IPS DF 6.9 (cell line): Measurements from ENCODE around the gene COQ5.

Experiments used
- DNase-seq: peaks from one replicate; pipeline ENCODE4 v3.0.0-alpha.2; 2013; ENCODE audit warnings: low read depth, low spot score
- H3K27ac ChIP-seq: one replicate; pipeline ENCODE4 v1.5.1; 2013; ENCODE audit warnings: low read length, control low read depth
- H3K27me3 ChIP-seq: 2 replicates; pipeline ENCODE4 v1.6.1; 2013; ENCODE audit warnings: mild to moderate bottlenecking, low read length; ENCODE audit not compliant: control insufficient read depth, insufficient read depth
- H3K36me3 ChIP-seq: 2 replicates; pipeline ENCODE4 v1.6.1; 2013; ENCODE audit warnings: low read length; ENCODE audit not compliant: control insufficient read depth, insufficient read depth
- H3K4me1 ChIP-seq: 2 replicates; pipeline ENCODE4 v1.6.1; 2013; ENCODE audit warnings: low read length; ENCODE audit not compliant: control insufficient read depth, insufficient read depth
- H3K4me3 ChIP-seq: 2 replicates; pipeline ENCODE4 v1.5.1; 2013; ENCODE audit warnings: mild to moderate bottlenecking, low read length
- H3K9me3 ChIP-seq: 2 replicates; pipeline ENCODE4 v1.6.1; 2013; ENCODE audit warnings: low read length, inconsistent platforms; ENCODE audit not compliant: control insufficient read depth, insufficient read depth
- WGBS: extraction: QIAGEN DNeasy Blood & Tissue Kit; methylation state at CpG from one replicate; pipeline ENCODE4 v1.1.7; 2013; ENCODE audit warnings: mixed read lengths, missing lambda C conversion rate; ENCODE audit not compliant: insufficient read length, insufficient coverage; 5-methylcytosine and 5-hydroxymethylcytosine counted together

Gene COQ5

DNA sequence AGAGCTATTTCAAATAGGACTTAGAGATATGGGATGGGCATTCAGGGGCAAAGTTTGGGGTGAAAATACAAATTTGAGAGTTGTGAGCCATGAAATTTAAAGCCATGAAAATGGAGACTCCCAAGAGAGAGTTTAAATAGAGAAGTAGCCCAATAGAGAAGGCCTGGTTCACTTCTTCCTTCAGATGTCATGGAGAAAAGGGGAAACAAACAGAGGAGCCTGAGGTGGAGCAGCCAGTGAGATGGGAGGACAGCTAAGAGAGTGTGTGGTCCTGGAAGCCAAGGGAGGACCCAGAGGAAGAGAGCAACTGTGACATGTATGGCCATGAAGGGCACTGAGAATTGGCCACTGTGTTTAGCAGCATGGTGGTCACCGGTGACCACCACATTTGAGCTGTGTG, 45.3 kb downstream of the COQ5 start:
- Histone ChIP-seq H3K27me3 (no peaks in the 10 kb centered on the region), H3K36me3 (no peaks in the 10 kb centered on the region), H3K9me3 (no peaks in the 10 kb centered on the region), H3K4me3 (no peak overlapping the region), H3K27ac (no peak overlapping the region), H3K4me1 (no peaks in the 10 kb centered on the region)
- no peak for DNase-seq
- no CpG with 5 or more reads among the region's 1 CpG for WGBS

DNA sequence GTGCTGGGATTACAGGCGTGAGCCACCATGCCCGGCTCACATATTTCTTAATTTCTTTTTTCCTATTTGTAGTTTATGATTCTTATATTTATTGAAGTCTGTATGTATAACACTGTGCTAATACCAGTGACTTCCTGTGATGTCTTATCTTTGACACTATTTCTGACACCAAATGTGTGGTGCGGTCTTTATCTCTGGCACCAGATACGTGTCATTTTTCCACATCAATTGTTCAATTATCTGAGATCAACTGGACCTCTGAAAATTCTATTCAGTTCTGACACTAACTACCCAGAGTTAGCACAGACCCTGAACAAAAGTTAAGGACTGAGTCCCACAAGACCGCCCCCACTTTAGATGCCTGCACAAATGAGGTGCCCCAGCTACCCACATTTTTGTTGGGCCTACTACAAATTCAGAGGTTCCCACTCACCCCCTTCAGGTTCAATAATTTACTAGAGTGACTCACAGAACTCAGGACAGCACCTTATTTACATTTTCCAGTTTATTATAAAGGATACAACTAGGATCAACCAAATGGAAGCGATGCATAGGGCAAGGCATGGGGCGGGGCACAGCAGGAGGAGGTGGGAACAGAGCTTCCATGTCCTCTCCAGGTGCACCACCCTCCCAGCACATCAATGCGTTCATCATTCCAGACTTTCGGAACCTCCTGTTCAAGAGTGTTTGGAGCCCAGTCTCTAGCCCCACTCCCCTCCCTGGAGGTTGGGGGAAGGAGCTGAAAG, 47.8 kb downstream of the COQ5 start:
- H3K4me1 ChIP-seq = no peaks in the 10 kb centered on the region
- no peak overlapping the region for H3K4me3 ChIP-seq
- no CpG with 5 or more reads among the region's 9 CpGs for WGBS
- H3K27me3 ChIP-seq = no peaks in the 10 kb centered on the region
- DNase-seq = no peak
- H3K36me3 ChIP-seq = no peaks in the 10 kb centered on the region
- no peak overlapping the region for H3K27ac ChIP-seq
- H3K9me3 ChIP-seq = no peaks in the 10 kb centered on the region

DNA sequence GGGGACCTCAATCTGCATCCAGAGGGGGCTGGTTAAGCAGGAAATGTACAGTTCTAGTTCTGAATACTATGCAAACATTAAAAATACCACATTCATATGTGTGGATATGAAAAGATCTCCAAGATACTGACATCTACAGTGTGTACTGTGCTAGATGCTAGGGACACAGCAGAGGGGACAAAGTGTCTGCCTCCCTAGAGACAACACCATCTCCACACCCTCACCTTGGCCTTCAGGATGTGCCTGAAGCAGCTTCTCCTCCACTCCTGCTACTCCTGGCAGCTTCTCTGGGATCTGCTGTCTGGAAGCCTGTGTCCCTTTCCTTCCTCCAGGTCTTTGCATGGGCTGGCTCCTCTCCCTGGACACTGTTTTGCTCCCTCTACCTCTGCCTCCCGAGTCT, 48.7 kb downstream of the COQ5 start:
- no peaks in the 10 kb centered on the region for H3K4me1 ChIP-seq
- DNase-seq = no peak
- H3K9me3 ChIP-seq = no peaks in the 10 kb centered on the region
- no peak overlapping the region for H3K27ac ChIP-seq
- H3K27me3 ChIP-seq = no peaks in the 10 kb centered on the region
- no CpG with 5 or more reads among the region's 1 CpG for WGBS
- H3K36me3 ChIP-seq = no peaks in the 10 kb centered on the region
- H3K4me3 ChIP-seq = no peak overlapping the region

DNA sequence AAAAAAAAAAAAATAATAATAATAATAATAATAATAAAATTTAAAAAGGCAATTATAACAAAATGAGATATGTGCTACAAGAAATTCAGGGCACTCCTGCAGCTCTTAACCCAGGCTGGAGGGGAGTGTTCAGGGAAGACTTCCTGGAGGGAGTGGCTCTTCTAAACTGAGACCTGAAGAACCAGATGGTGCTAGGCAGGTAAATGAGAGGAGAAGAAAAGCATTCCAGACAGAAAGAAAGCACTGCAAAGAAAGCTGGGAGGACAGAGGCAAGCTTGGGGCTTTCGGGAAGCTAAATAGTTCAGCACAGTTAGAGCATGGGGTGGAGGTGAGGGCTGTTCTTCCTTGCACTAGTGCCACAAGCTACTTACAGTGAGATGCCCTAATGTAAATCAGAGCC, 49.5 kb downstream of the COQ5 start:
- no peak overlapping the region for H3K4me3 ChIP-seq
- no peaks in the 10 kb centered on the region for H3K36me3 ChIP-seq
- H3K27me3 ChIP-seq = no peaks in the 10 kb centered on the region
- no peaks in the 10 kb centered on the region for H3K4me1 ChIP-seq
- H3K9me3 ChIP-seq = no peaks in the 10 kb centered on the region
- no CpG with 5 or more reads among the region's 1 CpG for WGBS
- DNase-seq = no peak
- H3K27ac ChIP-seq = no peak overlapping the region

DNA sequence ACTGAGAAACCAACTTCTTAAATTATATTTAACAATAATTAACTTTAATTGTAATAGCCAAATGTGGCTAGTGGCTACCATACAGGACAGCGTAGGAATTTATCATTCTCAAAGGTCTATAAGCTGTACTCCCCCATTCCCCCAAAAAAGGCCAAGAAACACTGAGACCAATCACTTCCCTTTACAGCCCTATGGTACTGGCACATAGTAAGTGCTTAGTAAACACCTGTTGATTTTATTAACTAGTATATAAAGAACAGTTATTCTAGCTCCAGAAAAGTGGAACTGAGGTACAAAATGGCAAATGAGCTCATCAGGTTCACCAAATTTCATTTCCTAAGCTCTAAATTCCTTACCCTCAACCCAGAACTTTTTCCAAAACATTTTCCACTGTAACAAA, 53.3 kb downstream of the COQ5 start:
- H3K36me3 ChIP-seq = no peaks in the 10 kb centered on the region
- no peak overlapping the region for H3K27ac ChIP-seq
- H3K4me1 ChIP-seq = no peaks in the 10 kb centered on the region
- no peak overlapping the region for H3K4me3 ChIP-seq
- no peaks in the 10 kb centered on the region for H3K27me3 ChIP-seq
- no peaks in the 10 kb centered on the region for H3K9me3 ChIP-seq
- no CpG with 5 or more reads among the region's 1 CpG for WGBS
- no peak for DNase-seq

DNA sequence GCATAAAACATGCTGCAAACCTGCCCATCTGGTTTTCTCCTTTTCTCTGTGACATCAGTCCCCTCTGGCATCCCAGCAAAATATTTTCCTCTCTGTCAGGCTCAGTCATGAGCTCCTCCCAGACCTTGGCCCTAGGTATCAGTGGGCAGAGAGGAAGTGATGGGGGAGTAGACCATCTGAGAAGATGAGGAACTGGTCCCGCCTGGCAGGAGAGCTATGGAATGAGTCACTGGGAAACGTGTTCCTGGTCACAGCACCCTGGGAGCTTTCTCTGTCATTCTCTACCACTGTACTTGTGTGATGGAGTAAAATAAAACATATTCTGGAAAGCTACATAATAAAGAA, 54.4 kb downstream of the COQ5 start:
- no CpG with 5 or more reads among the region's 2 CpGs for WGBS
- Histone ChIP-seq H3K4me3 (no peak overlapping the region), H3K4me1 (no peaks in the 10 kb centered on the region)

DNA sequence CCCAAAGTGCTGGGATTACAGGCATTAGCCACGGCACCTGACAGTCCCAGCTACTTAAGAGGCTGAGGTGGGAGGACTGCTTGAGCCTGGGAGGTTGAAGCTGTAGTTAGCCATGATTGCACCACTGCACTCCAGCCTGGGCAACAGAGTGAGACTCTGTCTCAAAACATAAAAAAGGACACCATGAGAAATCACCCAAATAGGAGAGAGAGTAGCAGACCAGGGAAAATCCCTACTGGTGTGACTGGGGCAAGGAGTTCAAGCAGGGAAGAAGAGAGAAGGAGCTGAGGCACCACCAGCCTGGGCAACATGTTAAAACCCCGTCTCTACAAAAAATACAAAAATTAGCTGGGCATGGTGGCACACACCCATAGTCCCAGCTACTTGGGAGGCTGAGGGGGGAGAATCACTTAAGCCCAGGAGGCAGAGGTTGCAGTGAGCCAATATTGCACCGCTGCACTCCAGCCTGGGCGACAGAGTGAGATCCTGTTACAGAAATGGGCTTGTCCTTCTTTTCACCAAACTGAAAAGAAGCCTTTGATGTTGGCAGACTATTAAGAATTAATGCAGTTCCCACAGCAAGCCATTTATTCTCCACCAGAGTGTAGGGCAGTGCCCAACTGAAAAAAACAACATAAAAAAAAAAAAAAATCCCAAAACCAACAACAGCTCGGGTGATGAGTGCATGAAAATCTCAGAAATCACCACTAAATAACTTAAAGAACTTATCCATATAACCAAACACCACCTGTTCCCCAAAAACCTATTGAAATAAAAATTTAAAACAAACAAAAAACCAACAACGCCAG, 54.9 kb downstream of the COQ5 start:
- H3K9me3 ChIP-seq = no peaks in the 10 kb centered on the region
- no peaks in the 10 kb centered on the region for H3K4me1 ChIP-seq
- 100% methylated on average over 1 of the region's 6 CpGs for WGBS
- no peak overlapping the region for H3K4me3 ChIP-seq
- H3K36me3 ChIP-seq = no peaks in the 10 kb centered on the region
- DNase-seq = no peak
- H3K27ac ChIP-seq = no peak overlapping the region
- H3K27me3 ChIP-seq = no peaks in the 10 kb centered on the region

More for the DNA sequence above, 54.4 kb downstream of the COQ5 start:
- H3K9me3 ChIP-seq = no peaks in the 10 kb centered on the region
- no peak overlapping the region for H3K27ac ChIP-seq
- H3K36me3 ChIP-seq = no peaks in the 10 kb centered on the region
- H3K27me3 ChIP-seq = no peaks in the 10 kb centered on the region
- no peak for DNase-seq

DNA sequence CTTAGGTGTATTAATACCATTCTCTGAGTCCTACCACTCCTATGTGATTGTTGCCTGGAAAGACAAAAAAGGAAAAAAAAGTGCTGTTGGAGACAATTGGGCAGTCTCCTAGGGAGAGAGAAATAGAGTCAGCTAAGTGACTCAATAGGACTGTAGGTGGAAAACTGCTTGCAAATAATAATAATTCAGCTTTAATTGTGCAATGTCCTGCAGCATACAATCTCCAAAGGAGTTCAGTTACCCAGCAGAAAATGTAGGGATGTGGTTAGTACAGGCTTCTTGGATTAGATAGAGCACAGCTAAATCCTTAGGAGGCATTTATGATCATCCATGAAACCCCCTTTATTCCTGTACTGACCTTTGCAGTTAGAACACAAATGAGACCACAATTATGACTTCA, 56.4 kb downstream of the COQ5 start:
- H3K4me1 ChIP-seq = no peaks in the 10 kb centered on the region
- no peaks in the 10 kb centered on the region for H3K36me3 ChIP-seq
- H3K27ac ChIP-seq = no peak overlapping the region
- DNase-seq = no peak
- no peaks in the 10 kb centered on the region for H3K9me3 ChIP-seq
- H3K4me3 ChIP-seq = no peak overlapping the region
- no peaks in the 10 kb centered on the region for H3K27me3 ChIP-seq

DNA sequence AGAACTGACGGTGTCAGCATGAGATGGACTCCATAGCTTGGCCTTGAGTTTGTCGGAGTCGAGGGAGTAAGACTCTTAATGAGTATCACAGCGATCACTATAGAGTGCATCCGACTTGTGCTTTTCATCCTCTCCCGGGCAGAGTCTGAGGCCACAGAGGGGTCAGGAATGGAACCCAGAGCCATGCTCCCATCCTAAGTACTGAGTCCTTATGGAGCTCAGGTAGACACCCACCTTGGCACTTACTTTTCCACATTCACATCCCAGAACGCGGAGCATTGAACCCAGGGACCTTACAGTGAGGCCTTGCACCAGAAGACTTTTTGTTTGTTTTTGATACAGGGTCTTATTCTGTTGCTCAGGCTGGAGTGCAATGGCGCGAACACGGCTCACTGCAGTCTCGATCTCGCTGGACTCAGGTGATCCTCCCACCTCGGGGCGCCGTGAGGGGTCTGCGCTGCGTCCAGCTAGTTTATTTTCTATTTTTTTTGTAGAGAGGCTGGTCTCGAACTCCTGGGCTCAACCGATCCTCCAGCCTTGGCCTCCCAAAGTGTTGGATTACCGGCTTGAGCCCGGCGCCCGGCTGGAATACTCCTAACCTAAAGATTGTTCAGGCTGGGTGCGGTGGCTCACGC, 58.7 kb downstream of the COQ5 start:
- no peak for DNase-seq
- Histone ChIP-seq H3K4me1 (peaks cover 1% of the 10 kb centered on the region; the same call in 1 of the 2 replicates), H3K36me3 (no peaks in the 10 kb centered on the region; the same call in 1 of the 2 replicates), H3K27me3 (no peaks in the 10 kb centered on the region), H3K9me3 (no peaks in the 10 kb centered on the region), H3K27ac (no peak overlapping the region), H3K4me3 (peak overlapping the region; percentile 87; the same call in 1 of the 2 replicates)
- no CpG with 5 or more reads among the region's 26 CpGs for WGBS

DNA sequence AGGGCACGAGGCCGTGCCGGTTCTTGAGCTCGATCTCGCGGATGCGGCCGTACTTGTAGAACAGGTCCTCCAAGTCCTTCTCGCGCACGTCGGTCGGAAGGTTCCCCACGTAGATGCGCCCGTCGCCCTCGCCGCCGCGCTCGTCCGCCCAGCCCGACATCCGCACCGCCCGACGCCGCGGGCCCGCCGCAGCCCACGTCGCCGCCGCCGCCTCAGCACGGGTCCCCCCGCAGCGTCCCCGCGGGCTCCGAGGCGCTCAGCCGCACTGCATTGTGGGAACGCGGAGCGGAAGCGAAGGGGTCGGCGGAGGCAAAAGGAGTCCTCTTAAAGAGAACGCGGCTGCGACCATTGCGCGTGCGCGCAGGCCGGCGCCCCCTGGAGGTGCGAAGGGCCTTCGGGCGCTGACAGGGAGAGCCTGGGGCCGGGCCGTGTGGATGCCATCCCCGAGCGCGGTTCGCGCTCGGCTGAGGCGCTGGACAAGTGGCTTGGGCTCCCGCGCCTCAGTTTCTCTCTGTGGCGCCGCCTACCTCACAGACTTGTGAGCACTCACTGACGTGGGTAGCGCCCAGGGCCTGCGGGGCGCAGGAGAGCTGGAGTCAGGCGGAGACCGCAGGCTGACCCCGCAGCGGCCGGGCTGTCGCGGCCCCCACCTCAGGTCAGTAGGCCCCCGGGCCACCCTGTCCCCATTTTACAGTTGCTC, 59.4 kb downstream of the COQ5 start, which contains the start of gene SRSF9:
TSS of gene SRSF9 (minus strand) at position 299 of the 700 bp plus-strand sequence. CDS start at position 160, 139 bp downstream.
- Histone ChIP-seq H3K36me3 (no peaks in the 10 kb centered on the region; the same call in 1 of the 2 replicates), H3K4me1 (peaks cover 1% of the 10 kb centered on the region; the same call in 1 of the 2 replicates), H3K9me3 (no peaks in the 10 kb centered on the region), H3K27ac (no peak within 1 kb of the TSS), H3K27me3 (no peaks in the 10 kb centered on the region), H3K4me3 (peak within 1 kb of the TSS; percentile 87)
- peak; percentile 94 for DNase-seq
- no CpG with 5 or more reads among the region's 88 CpGs for WGBS
